Measurements from ENCODE around the gene RXRA.

- TF ChIP-seq CTCF (IDR thresholded peaks at IDR 0.05), result no peak
- TF ChIP-seq USF2 (IDR thresholded peaks at IDR 0.05; ENCODE audit: borderline replicate concordance, low read depth, low read length), result no peak
- TF ChIP-seq NRF1 (IDR thresholded peaks at IDR 0.05; ENCODE audit: low read depth, low read length), result no peak
- TF ChIP-seq EZH2phosphoT487 (IDR thresholded peaks at IDR 0.05; ENCODE audit: borderline replicate concordance, low read depth), result no peak
- TF ChIP-seq NFIC (IDR thresholded peaks at IDR 0.05; ENCODE audit: borderline replicate concordance), result no peak
- no peak for TF ChIP-seq POLR2AphosphoS5 (IDR thresholded peaks at IDR 0.05; ENCODE audit: low read depth, low read length)
Measured at GRCh38 chr9:134335061-134335460, 8.8 kb downstream of the RXRA start.
